Tibial artery (tissue), 4 donors: ENCODE data around the gene COL4A4.
A peak's percentile ranks its signal among the peaks of the same experiment; 100 is the strongest.

ENCODE experiments used
- DNase-seq, 2 donors: peaks; one replicate each; pipeline ENCODE4 v3.0.0-alpha.2; 2019
- H3K27ac ChIP-seq, 2 donors: fragments of 200-600 bp; sonication (generic) in 1 of 2; 1 replicate in 1 of 2; 2 replicates in 1 of 2; pipeline ENCODE4 v1.5.1; 2018 to 2019; ENCODE audit warnings: mild to moderate bottlenecking in 1 of 2
- H3K27me3 ChIP-seq, 2 donors: fragments of 200-600 bp; sonication (generic) in 1 of 2; one replicate each; pipeline versions ENCODE4 v1.5.1 to v1.6.0; 2016 to 2019
- H3K36me3 ChIP-seq, 3 donors: fragments of 200-600 bp; sonication (generic) in 2 of 3; one replicate each; pipeline ENCODE4 v1.5.1; 2016 to 2019; ENCODE audit warnings: mild to moderate bottlenecking in 2 of 3
- H3K4me1 ChIP-seq, 4 donors: fragments of 200-600 bp; sonication (generic) in 2 of 4; 1 replicate in 3 of 4; 2 replicates in 1 of 4; pipeline ENCODE4 v1.5.1; 2016 to 2019
- H3K4me3 ChIP-seq, 2 donors: fragments of 200-600 bp; sonication (generic) in 1 of 2; 1 replicate in 1 of 2; 2 replicates in 1 of 2; pipeline ENCODE4 v1.5.1; 2018 to 2019; ENCODE audit warnings: mild to moderate bottlenecking in 2 of 2
- H3K9me3 ChIP-seq, 3 donors: fragments of 200-600 bp; sonication (generic) in 1 of 3; one replicate each; pipeline ENCODE4 v1.5.1; 2016 to 2019
- intact Hi-C: fragments of 100-400 bp; cut with DNase I; formaldehyde crosslinking; loops from one replicate; pipeline ENCODE4 v1.15.0; 2023; ENCODE audit warnings: low total_unique reads
- TF ChIP-seq, protein P1 (sequence below), 2 experiments: fragments of 200-600 bp in 1 of 2; fragments of 450-650 bp in 1 of 2; IDR thresholded peaks; one replicate each; pipeline ENCODE4 v1.5.1; 2017 to 2019; ENCODE audit warnings: antibody characterized with exemption in 2 of 2, mild to moderate bottlenecking in 1 of 2, moderate library complexity in 1 of 2

Gene COL4A4

DNA sequence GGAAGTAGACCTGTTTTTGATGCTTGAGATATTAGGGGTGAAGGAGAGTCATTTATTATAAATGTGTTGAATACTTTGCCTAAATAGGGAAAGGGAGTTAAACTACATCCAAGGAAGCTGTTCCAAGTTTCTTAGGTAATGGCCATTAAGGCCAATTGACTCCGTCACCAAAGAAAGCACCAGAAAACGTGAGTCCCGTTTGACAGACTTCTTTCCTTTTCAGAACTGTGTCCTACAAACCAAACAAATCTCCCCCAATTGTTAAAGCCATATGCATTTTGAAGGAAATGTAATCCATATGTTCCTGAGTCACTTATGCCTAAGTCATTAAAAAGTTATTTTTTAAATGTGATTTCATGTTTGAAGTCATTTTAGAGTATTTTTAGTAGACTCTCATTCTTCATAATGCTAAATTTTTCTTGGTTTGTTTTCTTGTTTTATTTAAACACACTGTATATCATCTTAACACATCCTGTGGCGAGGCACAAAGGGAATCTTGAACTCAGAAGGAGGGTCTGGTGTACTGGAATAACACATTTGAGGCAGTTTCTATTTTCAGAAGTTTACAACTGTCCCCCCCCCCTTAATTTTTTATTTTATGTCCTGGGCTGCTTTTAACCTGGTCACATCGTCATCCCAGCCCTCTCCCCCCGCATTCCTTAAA lies 194.5 kb downstream of the COL4A4 start:
- H3K9me3 ChIP-seq = no peaks in the 10 kb centered on the region
- no peaks in the 10 kb centered on the region for H3K27me3 ChIP-seq
- peak overlapping the region; percentile 19 to 21 for H3K4me3 ChIP-seq
- no peak for DNase-seq
- intact Hi-C loops = no loop called here
- H3K4me1 ChIP-seq = peaks cover 0 to 27% (median 3%) of the 10 kb centered on the region in 4 donors
- no peaks in the 10 kb centered on the region for H3K36me3 ChIP-seq
- peak overlapping the region; percentile 66 to 73 for H3K27ac ChIP-seq
- TF ChIP-seq, protein P1, sequence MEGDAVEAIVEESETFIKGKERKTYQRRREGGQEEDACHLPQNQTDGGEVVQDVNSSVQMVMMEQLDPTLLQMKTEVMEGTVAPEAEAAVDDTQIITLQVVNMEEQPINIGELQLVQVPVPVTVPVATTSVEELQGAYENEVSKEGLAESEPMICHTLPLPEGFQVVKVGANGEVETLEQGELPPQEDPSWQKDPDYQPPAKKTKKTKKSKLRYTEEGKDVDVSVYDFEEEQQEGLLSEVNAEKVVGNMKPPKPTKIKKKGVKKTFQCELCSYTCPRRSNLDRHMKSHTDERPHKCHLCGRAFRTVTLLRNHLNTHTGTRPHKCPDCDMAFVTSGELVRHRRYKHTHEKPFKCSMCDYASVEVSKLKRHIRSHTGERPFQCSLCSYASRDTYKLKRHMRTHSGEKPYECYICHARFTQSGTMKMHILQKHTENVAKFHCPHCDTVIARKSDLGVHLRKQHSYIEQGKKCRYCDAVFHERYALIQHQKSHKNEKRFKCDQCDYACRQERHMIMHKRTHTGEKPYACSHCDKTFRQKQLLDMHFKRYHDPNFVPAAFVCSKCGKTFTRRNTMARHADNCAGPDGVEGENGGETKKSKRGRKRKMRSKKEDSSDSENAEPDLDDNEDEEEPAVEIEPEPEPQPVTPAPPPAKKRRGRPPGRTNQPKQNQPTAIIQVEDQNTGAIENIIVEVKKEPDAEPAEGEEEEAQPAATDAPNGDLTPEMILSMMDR (IDR thresholded peaks at IDR 0.05) = no peak

DNA sequence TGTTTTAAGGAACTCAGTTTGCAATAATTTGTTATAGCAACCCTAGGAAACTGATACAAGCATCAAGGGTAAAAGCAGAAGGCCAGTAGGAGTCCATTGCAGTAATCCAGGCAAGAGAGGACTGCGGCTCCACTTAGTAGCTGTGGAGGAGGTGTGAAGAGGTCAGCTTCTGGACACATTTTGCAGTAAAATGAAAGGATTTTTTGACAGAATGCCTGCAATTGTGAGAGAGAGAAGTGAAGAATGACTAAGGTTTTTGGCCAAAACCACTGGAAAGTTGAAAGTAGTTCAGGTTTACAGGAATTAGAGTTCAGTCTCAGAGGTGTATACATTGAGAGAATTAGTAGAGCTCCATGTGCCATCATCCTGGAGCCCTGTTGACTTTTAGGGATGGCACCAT lies 198.6 kb downstream of the COL4A4 start:
- no peaks in the 10 kb centered on the region for H3K36me3 ChIP-seq
- no peak overlapping the region for H3K4me3 ChIP-seq
- TF ChIP-seq, protein P1 (IDR thresholded peaks at IDR 0.05) = no peak
- H3K9me3 ChIP-seq = no peaks in the 10 kb centered on the region
- peaks cover 0 to 31% (median 7%) of the 10 kb centered on the region in 4 donors for H3K4me1 ChIP-seq
- H3K27ac ChIP-seq = no peak overlapping the region
- intact Hi-C loops = no loop called here
- H3K27me3 ChIP-seq = no peaks in the 10 kb centered on the region
- no peak for DNase-seq

DNA sequence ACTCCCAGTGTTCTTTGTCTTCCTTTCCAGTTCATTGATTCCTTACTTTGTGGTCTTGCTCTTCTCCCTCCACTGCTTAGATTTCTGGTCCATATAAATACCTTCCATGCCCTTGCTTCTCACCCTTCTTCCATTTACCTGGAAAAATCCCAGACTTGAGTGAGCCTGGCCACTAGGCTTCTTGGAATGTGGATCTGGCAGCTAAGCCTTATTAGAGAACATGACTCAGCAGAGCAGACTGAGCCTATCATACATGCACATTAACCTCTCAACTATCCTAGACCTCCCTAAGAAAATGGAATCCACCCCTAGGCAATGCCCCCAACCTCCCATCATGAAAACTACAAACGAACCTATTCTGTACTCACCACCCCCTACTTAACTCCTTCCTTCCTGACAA lies 200.5 kb downstream of the COL4A4 start:
- Histone ChIP-seq H3K4me1 (peaks cover 0 to 12% (median 7%) of the 10 kb centered on the region in 4 donors), H3K4me3 (no peak overlapping the region), H3K27ac (no peak overlapping the region), H3K36me3 (no peaks in the 10 kb centered on the region), H3K27me3 (no peaks in the 10 kb centered on the region), H3K9me3 (no peaks in the 10 kb centered on the region)
- no peak for DNase-seq
- TF ChIP-seq, protein P1 (IDR thresholded peaks at IDR 0.05) = no peak
- intact Hi-C loops = no loop called here

DNA sequence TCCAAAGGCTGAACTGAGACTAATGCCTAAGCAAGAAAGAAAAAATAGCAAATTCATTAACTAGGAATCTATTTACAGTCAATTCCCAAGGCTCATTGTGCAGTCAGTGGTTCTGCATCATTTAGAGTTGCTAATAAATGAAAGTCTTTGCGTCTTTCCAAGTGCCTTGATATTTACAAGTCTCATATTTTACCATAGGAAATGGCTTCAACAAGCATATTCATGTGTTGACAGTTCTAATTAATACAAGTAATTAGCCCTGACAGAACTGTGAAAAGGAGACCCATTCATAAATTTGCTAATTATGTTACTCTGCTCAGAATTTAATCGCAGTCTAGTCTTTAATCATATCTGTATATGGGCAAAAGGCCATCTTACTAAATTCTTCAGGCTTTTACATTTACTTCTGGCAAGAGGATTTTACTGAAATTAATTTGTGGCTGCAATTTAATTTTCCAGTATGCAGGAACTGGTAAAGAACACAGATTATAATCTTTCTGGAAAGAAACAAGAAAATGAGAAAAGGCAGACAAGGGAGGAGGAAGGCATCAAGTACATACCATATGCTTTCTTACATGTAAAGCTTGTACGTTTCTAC lies 201.7 kb downstream of the COL4A4 start:
- intact Hi-C loops = no loop called here
- Histone ChIP-seq H3K4me1 (peaks cover 0 to 12% (median 7%) of the 10 kb centered on the region in 4 donors), H3K27ac (no peak overlapping the region), H3K36me3 (no peaks in the 10 kb centered on the region), H3K27me3 (no peaks in the 10 kb centered on the region), H3K4me3 (no peak overlapping the region), H3K9me3 (no peaks in the 10 kb centered on the region)
- DNase-seq = no peak
- TF ChIP-seq, protein P1 (IDR thresholded peaks at IDR 0.05) = no peak

DNA sequence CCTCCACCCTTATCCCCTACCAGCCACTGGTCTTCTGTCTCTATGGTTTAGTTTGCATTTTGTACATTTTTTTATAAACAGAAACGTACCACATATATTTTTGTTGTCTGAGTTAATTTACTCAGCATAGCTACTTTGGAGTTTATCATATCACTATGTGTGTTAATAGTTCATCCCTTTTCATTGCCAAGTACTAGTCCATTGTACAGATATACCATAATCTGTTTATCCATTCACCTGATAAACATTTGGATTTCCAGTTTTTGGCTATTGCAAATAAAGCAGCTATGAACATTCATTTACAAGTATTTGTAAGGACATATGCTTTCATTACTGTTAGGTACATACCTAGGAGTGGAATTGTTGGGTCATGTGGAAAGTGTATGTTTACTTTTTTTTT lies 204.6 kb downstream of the COL4A4 start:
- TF ChIP-seq, protein P1 (IDR thresholded peaks at IDR 0.05) = no peak
- no peak for DNase-seq
- Histone ChIP-seq H3K4me3 (no peak overlapping the region), H3K27me3 (no peaks in the 10 kb centered on the region), H3K9me3 (no peaks in the 10 kb centered on the region), H3K36me3 (no peaks in the 10 kb centered on the region), H3K27ac (no peak overlapping the region), H3K4me1 (peaks cover 0 to 26% (median 15%) of the 10 kb centered on the region in 4 donors)
- intact Hi-C loops = no loop called here
